ENCODE measurements around the gene GGNBP2.

The GGNBP2 gene

GRCh38 chr17:36597226-36597625 is 52.5 kb downstream of the GGNBP2 start:
- DNase-seq (ENCODE audit: low read depth in 1 of 2, low spot score in 1 of 2) = no peak
- no peak for TF ChIP-seq SPI1 (IDR thresholded peaks at IDR 0.05; ENCODE audit: borderline replicate concordance, low read depth)
- TF ChIP-seq REST (IDR thresholded peaks at IDR 0.05; ENCODE audit: insufficient replicate concordance, low read depth) = no peak
- TF ChIP-seq CTCF (IDR thresholded peaks at IDR 0.05; ENCODE audit: insufficient read depth, low read length) = no peak
- no peak for TF ChIP-seq POLR2AphosphoS5 (IDR thresholded peaks at IDR 0.05; ENCODE audit: low read depth)
- TF ChIP-seq GABPA (IDR thresholded peaks at IDR 0.05; ENCODE audit: low read depth) = no peak
- H3K27ac ChIP-seq (replicated peaks) = no peak overlapping the region
- no peak overlapping the region for H3K4me3 ChIP-seq (replicated peaks; ENCODE audit: insufficient read depth, low read length)
- no peaks in the 10 kb centered on the region for H3K27me3 ChIP-seq (ENCODE audit: insufficient read depth, poor library complexity, severe bottlenecking)

DNA sequence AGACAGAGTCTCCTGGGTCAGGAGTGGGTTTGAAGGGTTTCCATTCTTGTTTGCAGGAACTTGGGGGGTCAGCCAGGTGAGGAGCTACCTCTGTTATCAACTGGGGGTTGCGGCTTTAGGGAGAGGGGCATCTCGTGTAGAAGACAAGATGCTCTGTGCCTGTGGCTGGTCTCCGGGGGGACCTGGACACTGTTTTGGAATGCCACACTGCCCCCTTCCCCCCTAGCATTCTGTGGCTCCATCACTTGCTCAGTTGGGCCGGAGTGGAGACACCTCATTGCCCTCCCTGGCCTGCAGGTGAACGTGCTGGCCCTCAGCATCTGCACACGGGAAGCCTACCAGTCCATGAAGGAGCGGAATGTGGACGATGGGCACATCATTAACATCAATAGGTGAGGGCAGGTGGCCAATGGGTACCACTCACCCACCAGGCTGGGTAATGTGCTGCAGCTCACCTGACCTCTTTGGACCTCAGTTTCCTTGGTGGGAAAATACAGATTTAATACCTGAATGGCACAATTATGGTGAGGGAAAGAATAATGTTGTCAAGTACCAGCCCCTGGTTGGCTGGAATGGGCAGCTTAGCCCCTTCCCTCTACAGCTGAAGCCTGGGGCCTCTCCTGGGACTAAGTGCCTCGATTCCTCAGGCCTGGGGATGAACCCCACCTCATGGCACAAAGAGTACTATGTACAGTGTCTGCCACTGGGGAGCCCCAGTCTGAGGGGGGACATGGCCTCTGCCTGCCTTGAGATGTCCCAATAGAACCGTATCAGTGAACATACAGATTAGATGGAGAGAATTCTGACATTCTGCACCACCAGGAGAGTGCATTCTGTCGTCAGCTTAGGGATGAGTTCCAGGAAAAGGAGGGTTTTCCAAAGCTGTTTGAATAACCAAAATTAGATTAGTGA is 53.4 kb downstream of the GGNBP2 start:
- Histone ChIP-seq H3K27me3 (ENCODE audit: insufficient read depth, poor library complexity, severe bottlenecking) (no peaks in the 10 kb centered on the region), H3K4me3 (replicated peaks; ENCODE audit: insufficient read depth, low read length) (no peak overlapping the region), H3K27ac (replicated peaks) (no peak overlapping the region)
- no peak for DNase-seq (ENCODE audit: low read depth in 1 of 2, low spot score in 1 of 2)
- TF ChIP-seq GABPA (IDR thresholded peaks at IDR 0.05; ENCODE audit: low read depth) = no peak
- no peak for TF ChIP-seq POLR2AphosphoS5 (IDR thresholded peaks at IDR 0.05; ENCODE audit: low read depth)
- TF ChIP-seq REST (IDR thresholded peaks at IDR 0.05; ENCODE audit: insufficient replicate concordance, low read depth) = no peak
- no peak for TF ChIP-seq CTCF (IDR thresholded peaks at IDR 0.05; ENCODE audit: insufficient read depth, low read length)
- TF ChIP-seq SPI1 (IDR thresholded peaks at IDR 0.05; ENCODE audit: borderline replicate concordance, low read depth) = no peak

GRCh38 chr17:36598951-36599401 is 54.3 kb downstream of the GGNBP2 start:
- DNase-seq (ENCODE audit: low read depth in 1 of 2, low spot score in 1 of 2) = no peak
- no peak for TF ChIP-seq GABPA (IDR thresholded peaks at IDR 0.05; ENCODE audit: low read depth)
- TF ChIP-seq REST (IDR thresholded peaks at IDR 0.05; ENCODE audit: insufficient replicate concordance, low read depth) = no peak
- TF ChIP-seq CTCF (IDR thresholded peaks at IDR 0.05; ENCODE audit: insufficient read depth, low read length) = no peak
- Histone ChIP-seq H3K4me3 (replicated peaks; ENCODE audit: insufficient read depth, low read length) (no peak overlapping the region), H3K27me3 (ENCODE audit: insufficient read depth, poor library complexity, severe bottlenecking) (no peaks in the 10 kb centered on the region), H3K27ac (replicated peaks) (no peak overlapping the region)
